ENCODE measurements around the gene TOMM40. TPM values are rescaled to one million over a fixed set of nuclear protein-coding genes. Genes with fewer than 3 reads are reported as not detected.

Gene TOMM40
- total and polyA plus RNA-seq, 2 of the 13 experiments (the other 11 are each of a cell fraction or from before 2014, with no cell fraction given) = 72.0 to 110 TPM

- CTCF ChIA-PET (ENCODE audit: low intra/inter-chr PET ratio, low total read pairs) = no interaction called here
- in situ Hi-C loops (cut with HindIII; ENCODE audit: extremely low pct_ligation_motif_present, low pct_unique_long_range_greater_than_20kb) = no loop called here
- Histone ChIP-seq H3K4me3 (replicated peaks in 1 of 3; ENCODE audit: insufficient read depth in 1 of 3, low read depth in 2 of 3, low read length in 3 of 3) (peak overlapping the region; percentile 45 to 64 (median 48)), H2AFZ (ENCODE audit: low read length) (no peak overlapping the region), H3K36me3 (replicated peaks in 1 of 2; ENCODE audit: control insufficient read depth in 1 of 2, insufficient read depth in 2 of 2, low read length in 2 of 2) (peaks cover 21 to 41% of the 10 kb centered on the region in 2 experiments), H3K9ac (ENCODE audit: insufficient read depth, low read depth, low read length) (peak overlapping the region; percentile 75), H3K79me2 (ENCODE audit: insufficient read depth, low read length) (peaks cover 31% of the 10 kb centered on the region), H4K20me1 (ENCODE audit: insufficient read depth, low read length) (no peaks in the 10 kb centered on the region), H3K4me1 (ENCODE audit: insufficient read depth, low read length) (peaks cover 28% of the 10 kb centered on the region), H3K4me2 (ENCODE audit: low read depth, low read length) (peak overlapping the region; percentile 87), H3K27ac (ENCODE audit: extremely low read length, insufficient read depth, low read length) (peak overlapping the region; percentile 94), H3K9me3 (ENCODE audit: low read length) (no peaks in the 10 kb centered on the region), H3K27me3 (ENCODE audit: control insufficient read depth in 1 of 2, insufficient read depth in 2 of 2, low read length in 2 of 2) (no peaks in the 10 kb centered on the region; a peak in 1 of 5 replicates)
- 28% methylated on average over 17 of the region's 17 CpGs for WGBS (ENCODE audit: low lambda C conversion rate)
- FAIRE-seq (peak; percentile 58), DNase-seq (ENCODE audit: low spot score) (peak; percentile 42), ATAC-seq (no peak)
- POLR2A ChIA-PET = interaction anchor here (0.6 to 2.4 kb wide), 25 partner anchors 11 to 275 kb away, joined by 3 to 33 read pairs (median 7); partner anchors contain the start of genes APOC1, APOC2, APOE and CLASRP
- BruUV-seq (replicated peaks) = TSS peak; percentile 95
- intact Hi-C loops (cut with micrococcal nuclease; ENCODE audit: unreplicated experiment) = loop anchor here (2.0 kb wide), 1 partner anchor 43 kb away; the partner anchor contains the start of gene NECTIN2
- TF ChIP-seq CCDC6 (CRISPR knock-in tag; IDR thresholded peaks at IDR 0.05) (0 out of 2 replicates have a peak, but pooled peaks have one; percentile 51), ZNF747 (CRISPR knock-in tag; IDR thresholded peaks at IDR 0.05; ENCODE audit: borderline replicate concordance) (no peak), ZMYM2 (CRISPR knock-in tag; IDR thresholded peaks at IDR 0.05) (0 out of 2 replicates have a peak, but pooled peaks have one; percentile 19), NCOR1 (IDR thresholded peaks at IDR 0.05; ENCODE audit: borderline replicate concordance, low read length) (peak; percentile 69), CHD4 (IDR thresholded peaks at IDR 0.05; ENCODE audit: borderline replicate concordance, low read length) (peak; percentile 78; the same call in 1 of the 2 replicates), KDM1A (CRISPR knock-in tag; IDR thresholded peaks at IDR 0.05) (0 out of 2 replicates have a peak, but pooled peaks have one; percentile 34), IKZF1 (IDR thresholded peaks at IDR 0.05) (no peak), THRA (CRISPR knock-in tag; IDR thresholded peaks at IDR 0.05; ENCODE audit: borderline replicate concordance) (0 out of 2 replicates have a peak, but pooled peaks have one; percentile 8), RARA (CRISPR knock-in tag; IDR thresholded peaks at IDR 0.05) (peak; percentile 69), ZNF878 (CRISPR knock-in tag; IDR thresholded peaks at IDR 0.05) (peak; percentile 59; the same call in 1 of the 2 replicates), ONECUT2 (CRISPR knock-in tag; IDR thresholded peaks at IDR 0.05) (peak; percentile 88), HNF4A (CRISPR knock-in tag; IDR thresholded peaks at IDR 0.05) (peak; percentile 67)
- TF ChIP-seq, protein P1, sequence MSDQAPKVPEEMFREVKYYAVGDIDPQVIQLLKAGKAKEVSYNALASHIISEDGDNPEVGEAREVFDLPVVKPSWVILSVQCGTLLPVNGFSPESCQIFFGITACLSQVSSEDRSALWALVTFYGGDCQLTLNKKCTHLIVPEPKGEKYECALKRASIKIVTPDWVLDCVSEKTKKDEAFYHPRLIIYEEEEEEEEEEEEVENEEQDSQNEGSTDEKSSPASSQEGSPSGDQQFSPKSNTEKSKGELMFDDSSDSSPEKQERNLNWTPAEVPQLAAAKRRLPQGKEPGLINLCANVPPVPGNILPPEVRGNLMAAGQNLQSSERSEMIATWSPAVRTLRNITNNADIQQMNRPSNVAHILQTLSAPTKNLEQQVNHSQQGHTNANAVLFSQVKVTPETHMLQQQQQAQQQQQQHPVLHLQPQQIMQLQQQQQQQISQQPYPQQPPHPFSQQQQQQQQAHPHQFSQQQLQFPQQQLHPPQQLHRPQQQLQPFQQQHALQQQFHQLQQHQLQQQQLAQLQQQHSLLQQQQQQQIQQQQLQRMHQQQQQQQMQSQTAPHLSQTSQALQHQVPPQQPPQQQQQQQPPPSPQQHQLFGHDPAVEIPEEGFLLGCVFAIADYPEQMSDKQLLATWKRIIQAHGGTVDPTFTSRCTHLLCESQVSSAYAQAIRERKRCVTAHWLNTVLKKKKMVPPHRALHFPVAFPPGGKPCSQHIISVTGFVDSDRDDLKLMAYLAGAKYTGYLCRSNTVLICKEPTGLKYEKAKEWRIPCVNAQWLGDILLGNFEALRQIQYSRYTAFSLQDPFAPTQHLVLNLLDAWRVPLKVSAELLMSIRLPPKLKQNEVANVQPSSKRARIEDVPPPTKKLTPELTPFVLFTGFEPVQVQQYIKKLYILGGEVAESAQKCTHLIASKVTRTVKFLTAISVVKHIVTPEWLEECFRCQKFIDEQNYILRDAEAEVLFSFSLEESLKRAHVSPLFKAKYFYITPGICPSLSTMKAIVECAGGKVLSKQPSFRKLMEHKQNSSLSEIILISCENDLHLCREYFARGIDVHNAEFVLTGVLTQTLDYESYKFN (CRISPR knock-in tag; conservative IDR thresholded peaks at IDR 0.05) = peak; percentile 51; the same call in 1 of the 2 replicates
Observed at GRCh38 chr19:44889830-44890365, 1.2 kb upstream of the TOMM40 start.

Measured in HepG2 (cell line).